Left ventricle myocardium inferior (tissue), 1 donor: ENCODE results near the gene PRR23E. TPM values are rescaled to one million over a fixed set of nuclear protein-coding genes. Genes with fewer than 3 reads are reported as not detected.

Experiments used
- DNase-seq: peaks from one replicate; pipeline ENCODE4 v3.0.0-alpha.2; 2020
- H3K27ac ChIP-seq: fragments of 200-600 bp; replicated peaks from 2 replicates; pipeline ENCODE4 v1.8.0; 2021
- H3K27me3 ChIP-seq: fragments of 200-600 bp; 2 replicates; pipeline ENCODE4 v1.8.0; 2021; ENCODE audit warnings: low read depth
- H3K36me3 ChIP-seq: fragments of 200-600 bp; 2 replicates; pipeline ENCODE4 v1.8.0; 2021
- H3K4me1 ChIP-seq: fragments of 200-600 bp; 2 replicates; pipeline ENCODE4 v1.8.0; 2021
- H3K4me3 ChIP-seq: fragments of 200-600 bp; 2 replicates; pipeline ENCODE4 v1.8.0; 2021; ENCODE audit warnings: mild to moderate bottlenecking, moderate library complexity
- H3K9me3 ChIP-seq: fragments of 200-600 bp; replicated peaks from 2 replicates; pipeline ENCODE4 v1.8.0; 2021
- CTCF ChIP-seq: fragments of 200-600 bp; IDR thresholded peaks from 2 replicates; pipeline ENCODE4 v1.8.0; 2021; ENCODE audit warnings: antibody characterized with exemption, mild to moderate bottlenecking, borderline replicate concordance
- intact Hi-C: fragments of 100-400 bp; cut with micrococcal nuclease; formaldehyde crosslinking; loops from one replicate; pipeline ENCODE4 v1.11.0; 2022
- total RNA-seq: library from RNA; stranded (reverse); fragmentation: NEBNext Ultra II Directional; extraction: Animal tissue kit (Norgen Biotek cat#: 25700); gene quantifications from one replicate; pipeline ENCODE4 v1.2.1, GENCODE V29; 2021
- donor health status: DM: no; HTN: yes; CAD: no; lungs with severe emphysema.

PRR23E gene
- total RNA-seq, 1 donor from 2014 or later = not detected

DNA sequence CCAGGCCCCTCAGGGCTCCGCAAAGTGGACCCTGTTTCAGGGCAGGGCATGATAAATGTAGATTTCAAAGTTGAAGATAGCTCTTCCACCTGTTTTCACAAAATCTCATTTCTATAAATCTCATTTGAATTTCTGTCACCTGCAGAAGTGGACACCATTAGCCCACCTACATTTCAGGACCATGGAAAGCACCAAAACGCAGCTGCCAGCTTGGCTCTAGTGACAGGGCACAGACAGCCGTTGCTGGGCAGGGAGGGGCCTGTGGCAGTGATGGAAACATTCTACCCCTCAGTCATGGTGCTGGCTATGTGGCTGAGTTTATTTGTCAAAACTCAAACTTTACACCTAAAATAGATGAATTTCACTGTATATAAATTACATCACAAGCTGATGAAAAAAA lies 40.4 kb downstream of the PRR23E start:
- TF ChIP-seq CTCF = no peak
- no peak overlapping the region for H3K27ac ChIP-seq

DNA sequence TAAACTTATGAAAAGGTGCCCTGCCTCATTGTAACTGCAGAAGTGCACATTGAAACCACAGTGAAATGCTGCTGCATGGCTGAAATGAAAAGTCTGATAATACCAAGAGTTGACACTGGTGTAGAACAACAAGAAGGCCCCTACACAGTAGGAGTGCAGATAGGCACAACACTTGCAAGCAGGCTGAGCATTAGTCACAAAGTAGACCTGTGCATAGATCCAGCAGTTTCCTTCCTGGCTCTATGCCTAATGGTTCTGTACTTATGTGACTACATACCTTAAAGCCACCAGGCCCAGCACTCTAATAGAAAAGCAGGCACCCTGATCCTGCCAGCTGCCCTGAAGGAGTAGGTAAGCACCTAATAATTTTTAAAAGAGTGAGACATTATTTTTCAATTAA lies 41.8 kb downstream of the PRR23E start:
- H3K27ac ChIP-seq = no peak overlapping the region
- no peaks in the 10 kb centered on the region for H3K36me3 ChIP-seq
- H3K4me1 ChIP-seq = no peaks in the 10 kb centered on the region
- TF ChIP-seq CTCF = no peak
- H3K9me3 ChIP-seq = peaks cover 16% of the 10 kb centered on the region
- no peak overlapping the region for H3K4me3 ChIP-seq
- peaks cover 10% of the 10 kb centered on the region for H3K27me3 ChIP-seq
- no peak for DNase-seq
- intact Hi-C loops = no loop called here

More for the DNA sequence above, 40.4 kb downstream of the PRR23E start:
- DNase-seq = no peak
- Histone ChIP-seq H3K9me3 (peaks cover 27% of the 10 kb centered on the region), H3K4me1 (no peaks in the 10 kb centered on the region), H3K27me3 (peaks cover under 1% of the 10 kb centered on the region), H3K4me3 (no peak overlapping the region), H3K36me3 (no peaks in the 10 kb centered on the region)
- intact Hi-C loops = no loop called here

DNA sequence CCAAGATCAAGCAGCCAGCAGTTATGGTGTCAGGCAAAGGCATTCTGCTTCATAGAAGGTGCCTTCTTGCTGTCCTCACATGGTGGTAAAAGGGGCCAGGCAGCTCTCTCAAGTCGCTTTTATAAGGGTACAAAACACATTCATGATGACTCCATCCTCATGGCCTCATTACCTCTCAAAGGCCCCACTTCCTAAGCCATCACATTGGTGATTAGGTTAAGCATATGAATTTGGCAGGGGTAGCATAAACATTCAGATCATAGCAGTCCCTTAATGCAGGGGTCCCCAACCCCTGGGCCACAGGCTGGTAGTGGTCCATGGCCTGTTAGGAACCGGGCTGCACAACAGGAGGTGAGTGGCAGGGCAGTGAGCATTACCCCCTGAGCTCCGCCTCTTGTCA lies 42.8 kb downstream of the PRR23E start:
- DNase-seq = no peak
- peaks cover 9% of the 10 kb centered on the region for H3K9me3 ChIP-seq
- intact Hi-C loops = no loop called here
- H3K27me3 ChIP-seq = peaks cover 19% of the 10 kb centered on the region
- no peak for TF ChIP-seq CTCF
- H3K4me3 ChIP-seq = no peak overlapping the region
- no peaks in the 10 kb centered on the region for H3K36me3 ChIP-seq
- no peak overlapping the region for H3K27ac ChIP-seq
- no peaks in the 10 kb centered on the region for H3K4me1 ChIP-seq

DNA sequence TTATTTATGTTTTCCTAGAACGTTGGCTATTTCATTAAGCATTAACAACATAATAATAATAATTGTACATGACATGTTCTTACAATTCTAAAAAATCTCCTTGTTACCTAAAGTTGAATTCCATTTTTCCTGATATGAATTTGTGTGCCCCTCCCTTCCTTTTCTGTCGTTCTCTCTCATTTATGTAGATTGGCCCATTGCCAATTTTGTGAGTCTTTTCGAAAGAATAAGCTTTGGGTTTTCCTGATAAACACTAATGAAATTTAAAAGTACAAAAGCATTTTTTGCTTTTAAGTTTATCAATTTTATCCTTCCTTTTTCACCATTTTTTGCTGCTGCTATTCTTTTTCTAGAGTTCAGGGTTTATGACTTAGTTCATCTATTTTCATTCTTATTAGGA lies 44.9 kb downstream of the PRR23E start:
- Histone ChIP-seq H3K36me3 (no peaks in the 10 kb centered on the region), H3K4me1 (no peaks in the 10 kb centered on the region), H3K27ac (no peak overlapping the region), H3K9me3 (peaks cover 11% of the 10 kb centered on the region), H3K27me3 (peaks cover 36% of the 10 kb centered on the region), H3K4me3 (no peak overlapping the region)
- intact Hi-C loops = no loop called here
- no peak for TF ChIP-seq CTCF
- DNase-seq = no peak

DNA sequence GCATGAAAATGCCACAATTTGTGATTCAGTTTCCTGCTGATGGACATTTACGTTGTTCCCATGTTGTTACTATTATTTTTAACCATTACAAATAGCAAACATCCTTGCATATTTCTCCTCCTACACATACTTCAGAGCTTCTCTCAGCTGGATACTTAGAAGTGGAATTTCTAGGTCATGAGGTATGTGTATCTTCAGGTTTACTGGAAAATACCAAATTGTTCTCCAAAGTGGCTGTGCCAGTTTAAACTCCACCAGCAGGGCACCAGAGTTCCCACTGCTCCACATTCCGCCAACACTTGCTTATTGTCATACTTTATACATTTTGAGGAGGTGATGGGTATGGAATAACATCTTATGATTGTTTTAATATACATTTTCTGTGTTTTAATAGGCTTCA lies 45.7 kb downstream of the PRR23E start:
- TF ChIP-seq CTCF = no peak
- peaks cover 14% of the 10 kb centered on the region for H3K9me3 ChIP-seq
- H3K4me1 ChIP-seq = no peaks in the 10 kb centered on the region
- no peak overlapping the region for H3K4me3 ChIP-seq
- DNase-seq = no peak
- no peaks in the 10 kb centered on the region for H3K36me3 ChIP-seq
- intact Hi-C loops = no loop called here
- H3K27me3 ChIP-seq = peaks cover 36% of the 10 kb centered on the region
- no peak overlapping the region for H3K27ac ChIP-seq

GRCh38 chr3:127247292-127247691 lies 54.4 kb downstream of the PRR23E start:
- intact Hi-C loops = no loop called here
- H3K4me3 ChIP-seq = no peak overlapping the region

More at GRCh38 chr3:127247292-127247691, 54.4 kb downstream of the PRR23E start:
- no peaks in the 10 kb centered on the region for H3K4me1 ChIP-seq
- H3K9me3 ChIP-seq = peaks cover 49% of the 10 kb centered on the region
- no peak overlapping the region for H3K27ac ChIP-seq
- no peaks in the 10 kb centered on the region for H3K36me3 ChIP-seq
- no peak for TF ChIP-seq CTCF
- peaks cover 8% of the 10 kb centered on the region for H3K27me3 ChIP-seq
- DNase-seq = no peak
